ENCODE data around the gene SRSF1.
"Not testable (repeated sequence)": the region's sequence is repeated elsewhere in the genome, so short reads cannot be mapped to it uniquely, and the experiment has no call there.

SRSF1 gene

DNA sequence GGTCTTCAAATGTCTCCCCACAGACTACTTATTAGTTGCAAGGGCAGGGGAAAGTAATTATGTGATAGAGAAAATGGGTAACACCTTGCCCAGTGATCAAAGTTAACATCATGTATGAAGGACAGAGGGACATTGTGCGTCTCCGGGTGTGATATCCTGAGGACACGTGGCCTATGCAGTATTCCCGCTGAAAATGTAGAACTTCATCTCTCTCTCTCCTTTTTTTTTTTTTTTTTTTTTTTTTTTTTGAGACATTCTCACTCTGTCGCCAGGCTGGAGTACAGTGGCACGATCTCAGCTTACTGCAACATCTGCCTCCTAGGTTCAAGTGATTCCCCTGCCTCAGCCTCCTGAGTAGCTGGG, 43.9 kb downstream of the SRSF1 start:
- H2AFZ ChIP-seq (ENCODE audit: low read length): no peak overlapping the region
- TF ChIP-seq EZH2 (optimal IDR thresholded peaks at IDR 0.05; ENCODE audit: low read depth, low read length) (no peak), EZH2phosphoT487 (IDR thresholded peaks at IDR 0.05; ENCODE audit: low read length) (no peak)
- TF ChIP-seq, protein P1, sequence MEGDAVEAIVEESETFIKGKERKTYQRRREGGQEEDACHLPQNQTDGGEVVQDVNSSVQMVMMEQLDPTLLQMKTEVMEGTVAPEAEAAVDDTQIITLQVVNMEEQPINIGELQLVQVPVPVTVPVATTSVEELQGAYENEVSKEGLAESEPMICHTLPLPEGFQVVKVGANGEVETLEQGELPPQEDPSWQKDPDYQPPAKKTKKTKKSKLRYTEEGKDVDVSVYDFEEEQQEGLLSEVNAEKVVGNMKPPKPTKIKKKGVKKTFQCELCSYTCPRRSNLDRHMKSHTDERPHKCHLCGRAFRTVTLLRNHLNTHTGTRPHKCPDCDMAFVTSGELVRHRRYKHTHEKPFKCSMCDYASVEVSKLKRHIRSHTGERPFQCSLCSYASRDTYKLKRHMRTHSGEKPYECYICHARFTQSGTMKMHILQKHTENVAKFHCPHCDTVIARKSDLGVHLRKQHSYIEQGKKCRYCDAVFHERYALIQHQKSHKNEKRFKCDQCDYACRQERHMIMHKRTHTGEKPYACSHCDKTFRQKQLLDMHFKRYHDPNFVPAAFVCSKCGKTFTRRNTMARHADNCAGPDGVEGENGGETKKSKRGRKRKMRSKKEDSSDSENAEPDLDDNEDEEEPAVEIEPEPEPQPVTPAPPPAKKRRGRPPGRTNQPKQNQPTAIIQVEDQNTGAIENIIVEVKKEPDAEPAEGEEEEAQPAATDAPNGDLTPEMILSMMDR (IDR thresholded peaks at IDR 0.05; ENCODE audit: low read length): no peak
- no peak for DNase-seq

DNA sequence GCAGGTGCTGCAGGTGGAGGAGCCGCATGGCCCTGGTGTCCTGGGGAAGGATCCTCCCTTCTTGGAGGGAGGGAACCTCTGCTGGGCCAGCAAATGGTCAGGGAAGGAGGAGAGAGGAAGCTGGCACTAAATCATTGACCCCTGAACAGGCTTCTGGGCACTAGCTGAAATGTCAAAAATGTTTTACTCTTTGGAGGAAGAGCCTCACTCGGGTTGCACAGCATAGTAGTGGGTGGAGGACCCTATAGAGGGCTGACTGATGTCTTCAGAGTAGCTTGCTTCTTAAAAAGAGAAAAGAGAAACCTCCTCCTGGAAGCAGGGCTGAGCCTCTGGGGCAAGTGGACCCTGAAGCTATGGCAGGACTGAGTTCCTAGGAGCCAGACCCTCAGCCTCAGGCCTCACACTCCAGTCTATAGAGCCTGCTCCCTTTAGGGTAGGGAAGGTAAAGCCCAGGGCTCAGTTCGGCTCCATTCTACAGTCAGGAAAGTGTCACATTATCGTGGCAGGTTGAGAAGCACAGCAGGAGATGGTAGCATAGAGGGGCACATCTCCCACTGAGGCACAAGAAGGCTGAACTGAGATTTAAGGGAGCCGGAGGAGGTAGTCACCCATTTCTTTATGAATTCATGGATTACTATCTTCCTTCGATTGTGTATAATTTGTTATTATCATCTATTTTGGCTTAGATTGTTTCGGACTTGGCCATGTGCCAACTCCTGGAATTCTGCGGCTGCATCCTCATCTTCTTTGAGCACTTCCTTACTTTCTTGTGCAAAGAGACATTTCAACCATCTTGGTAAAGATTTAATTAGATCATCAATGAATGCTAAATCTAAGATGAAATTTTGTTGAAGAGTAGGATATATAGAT, 44.5 kb downstream of the SRSF1 start:
- TF ChIP-seq EZH2 (optimal IDR thresholded peaks at IDR 0.05; ENCODE audit: low read depth, low read length) (no peak), EZH2phosphoT487 (IDR thresholded peaks at IDR 0.05; ENCODE audit: low read length) (no peak)
- TF ChIP-seq, protein P1 (IDR thresholded peaks at IDR 0.05; ENCODE audit: low read length): no peak
- no peaks in the 10 kb centered on the region for H3F3A ChIP-seq (ENCODE audit: insufficient read depth, low read length)
- H3K4me3 ChIP-seq (ENCODE audit: low read length): no peak overlapping the region
- no peak overlapping the region for H2AFZ ChIP-seq (ENCODE audit: low read length)
- H3K4me2 ChIP-seq (ENCODE audit: low read depth, low read length): no peak overlapping the region
- H3K27ac ChIP-seq (ENCODE audit: low read length): no peak overlapping the region
- H3K9me2 ChIP-seq (replicated peaks; ENCODE audit: insufficient read depth, low read length): no peaks in the 10 kb centered on the region
- H3K9me3 ChIP-seq (replicated peaks; ENCODE audit: insufficient read depth, low read length): no peaks in the 10 kb centered on the region
- no peak for DNase-seq
- no peaks in the 10 kb centered on the region for H3K79me2 ChIP-seq (ENCODE audit: low read length)
- H3K9ac ChIP-seq (ENCODE audit: low read length): no peak overlapping the region
- H3K36me3 ChIP-seq (replicated peaks; ENCODE audit: insufficient read depth, low read length): no peaks in the 10 kb centered on the region
- H3K27me3 ChIP-seq (replicated peaks; ENCODE audit: insufficient read depth, low read length): peaks cover 39% of the 10 kb centered on the region
- no peaks in the 10 kb centered on the region for H4K20me1 ChIP-seq (ENCODE audit: insufficient read depth, low read length)
- H3K4me1 ChIP-seq (ENCODE audit: low read length): no peaks in the 10 kb centered on the region

More for the DNA sequence above, 43.9 kb downstream of the SRSF1 start:
- Histone ChIP-seq H3K9ac (ENCODE audit: low read length) (no peak overlapping the region), H4K20me1 (ENCODE audit: insufficient read depth, low read length) (no peaks in the 10 kb centered on the region), H3K27me3 (replicated peaks; ENCODE audit: insufficient read depth, low read length) (peaks cover 34% of the 10 kb centered on the region), H3K36me3 (replicated peaks; ENCODE audit: insufficient read depth, low read length) (no peaks in the 10 kb centered on the region), H3K4me2 (ENCODE audit: low read depth, low read length) (no peak overlapping the region), H3K79me2 (ENCODE audit: low read length) (no peaks in the 10 kb centered on the region), H3K4me3 (ENCODE audit: low read length) (no peak overlapping the region), H3F3A (ENCODE audit: insufficient read depth, low read length) (no peaks in the 10 kb centered on the region), H3K27ac (ENCODE audit: low read length) (no peak overlapping the region), H3K9me3 (replicated peaks; ENCODE audit: insufficient read depth, low read length) (no peaks in the 10 kb centered on the region), H3K4me1 (ENCODE audit: low read length) (no peaks in the 10 kb centered on the region), H3K9me2 (replicated peaks; ENCODE audit: insufficient read depth, low read length) (no peaks in the 10 kb centered on the region)

DNA sequence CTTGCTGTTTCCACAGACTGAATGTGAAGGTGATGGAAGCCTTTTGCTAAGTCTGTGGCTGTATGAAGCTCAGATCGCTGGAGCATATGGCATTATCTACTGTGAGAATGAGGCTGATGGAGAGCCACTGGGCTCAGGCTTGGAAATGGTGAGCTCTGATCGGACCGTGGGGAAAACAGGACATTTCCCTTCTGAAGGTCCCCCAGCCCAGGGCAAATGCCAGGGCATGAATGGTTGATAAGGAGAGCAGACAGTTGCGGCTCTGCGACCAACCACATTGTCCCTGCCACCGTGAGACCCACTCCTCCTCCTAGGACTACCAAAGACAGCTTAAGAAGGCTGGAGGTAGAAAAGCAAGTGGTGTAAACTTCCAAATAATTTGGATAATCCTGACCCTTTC, 47.1 kb downstream of the SRSF1 start:
- peaks cover 15% of the 10 kb centered on the region for H3K4me1 ChIP-seq (ENCODE audit: low read length)
- 0 out of 2 replicates have a peak, but pooled peaks cover 3% of the 10 kb centered on the region for H4K20me1 ChIP-seq (ENCODE audit: insufficient read depth, low read length)
- no peak overlapping the region for H2AFZ ChIP-seq (ENCODE audit: low read length)
- H3K27me3 ChIP-seq (replicated peaks; ENCODE audit: insufficient read depth, low read length): peaks cover 58% of the 10 kb centered on the region
- no peak overlapping the region for H3K4me2 ChIP-seq (ENCODE audit: low read depth, low read length)
- no peak for DNase-seq
- no peak overlapping the region for H3K9ac ChIP-seq (ENCODE audit: low read length)
- no peaks in the 10 kb centered on the region for H3K79me2 ChIP-seq (ENCODE audit: low read length)
- TF ChIP-seq, protein P1 (IDR thresholded peaks at IDR 0.05; ENCODE audit: low read length): no peak
- TF ChIP-seq EZH2phosphoT487 (IDR thresholded peaks at IDR 0.05; ENCODE audit: low read length) (no peak), EZH2 (optimal IDR thresholded peaks at IDR 0.05; ENCODE audit: low read depth, low read length) (no peak)
- H3F3A ChIP-seq (ENCODE audit: insufficient read depth, low read length): peaks cover 10% of the 10 kb centered on the region; the same call in 1 of the 2 replicates
- no peaks in the 10 kb centered on the region for H3K9me2 ChIP-seq (replicated peaks; ENCODE audit: insufficient read depth, low read length)
- H3K36me3 ChIP-seq (replicated peaks; ENCODE audit: insufficient read depth, low read length): no peaks in the 10 kb centered on the region
- no peak overlapping the region for H3K27ac ChIP-seq (ENCODE audit: low read length)
- no peaks in the 10 kb centered on the region for H3K9me3 ChIP-seq (replicated peaks; ENCODE audit: insufficient read depth, low read length)
- H3K4me3 ChIP-seq (ENCODE audit: low read length): no peak overlapping the region

DNA sequence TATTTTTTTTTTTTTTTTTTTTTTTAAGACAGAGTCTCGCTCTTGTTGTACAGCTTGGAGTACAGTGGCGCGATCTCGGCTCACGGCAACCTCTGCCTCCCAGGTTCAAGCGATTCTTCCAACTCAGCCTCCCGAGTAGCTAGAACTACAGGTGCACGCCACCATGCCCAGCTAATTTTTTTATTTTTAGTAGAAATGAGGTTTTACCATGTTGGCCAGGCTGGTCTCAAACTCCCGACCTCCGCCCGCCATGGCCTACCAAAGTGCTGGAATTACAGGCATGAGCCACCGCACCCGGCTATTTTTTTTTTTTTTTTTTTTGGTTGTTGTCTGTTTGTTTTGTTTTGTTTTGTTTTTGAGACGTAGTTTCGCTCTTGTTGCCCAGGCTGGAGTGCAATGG, 48.7 kb downstream of the SRSF1 start:
- H3F3A ChIP-seq (ENCODE audit: insufficient read depth, low read length): peaks cover 10% of the 10 kb centered on the region; the same call in 1 of the 2 replicates
- H3K4me1 ChIP-seq (ENCODE audit: low read length): peaks cover 15% of the 10 kb centered on the region
- not testable (repeated sequence) for H3K9me3 ChIP-seq (replicated peaks; ENCODE audit: insufficient read depth, low read length); H3K9ac ChIP-seq (ENCODE audit: low read length); H4K20me1 ChIP-seq (ENCODE audit: insufficient read depth, low read length); H3K36me3 ChIP-seq (replicated peaks; ENCODE audit: insufficient read depth, low read length); H3K4me3 ChIP-seq (ENCODE audit: low read length); H3K79me2 ChIP-seq (ENCODE audit: low read length); H3K27ac ChIP-seq (ENCODE audit: low read length); H2AFZ ChIP-seq (ENCODE audit: low read length); H3K4me2 ChIP-seq (ENCODE audit: low read depth, low read length); DNase-seq; H3K9me2 ChIP-seq (replicated peaks; ENCODE audit: insufficient read depth, low read length)
- peaks cover 73% of the 10 kb centered on the region for H3K27me3 ChIP-seq (replicated peaks; ENCODE audit: insufficient read depth, low read length)

Data from MM.1S (cell line).